HG03575 (cell line): ENCODE measurements around the gene MSL2.

Experiments used
- ATAC-seq: cut with Tn5 transposase; IDR thresholded peaks from one replicate; pipeline ENCODE4 v1.9.1; 2021; ENCODE audit not compliant: unreplicated experiment, insufficient number of reproducible peaks, low FRiP score; ENCODE audit errors: extremely low read depth

The MSL2 gene

DNA sequence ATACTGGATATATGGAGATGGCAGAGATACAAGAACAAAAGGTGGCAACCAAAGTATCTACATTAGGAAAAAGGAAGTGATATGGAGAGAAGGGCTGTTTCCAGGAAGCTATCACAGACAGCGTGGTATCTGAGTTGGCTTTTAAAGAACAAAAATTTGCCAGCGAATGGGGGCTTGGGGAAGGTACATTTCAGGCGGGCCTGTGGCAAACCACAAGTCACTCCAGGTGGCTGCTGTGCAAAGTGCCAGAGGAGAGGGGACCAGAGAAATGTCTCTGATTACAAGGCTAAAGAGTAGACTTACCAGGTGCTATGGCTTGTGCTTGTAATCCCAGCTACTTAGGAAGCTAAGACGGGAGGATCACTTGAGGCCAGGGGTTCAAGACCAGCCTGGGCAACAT, 91.1 kb downstream of the MSL2 start:
- no peak for ATAC-seq
